ENCODE results near the gene ZNF335. TPM values are rescaled to one million over a fixed set of nuclear protein-coding genes. Genes with fewer than 3 reads are reported as not detected.

The ZNF335 gene
- total and polyA plus RNA-seq, 2 of the 13 experiments (the other 11 are each of a cell fraction or from before 2014, with no cell fraction given) = 9.7 to 13.7 TPM

- TF ChIP-seq ZNF142 (CRISPR knock-in tag; IDR thresholded peaks at IDR 0.05) (no peak), ZNF678 (CRISPR knock-in tag; IDR thresholded peaks at IDR 0.05) (0 out of 2 replicates have a peak, but pooled peaks have one; percentile 53), ARNT2 (CRISPR knock-in tag; IDR thresholded peaks at IDR 0.05; ENCODE audit: low read depth) (peak; percentile 86), ZNF12 (CRISPR knock-in tag; IDR thresholded peaks at IDR 0.05) (peak; percentile 59), ZNF572 (CRISPR knock-in tag; IDR thresholded peaks at IDR 0.05) (0 out of 2 replicates have a peak, but pooled peaks have one; percentile 20), HMGXB3 (CRISPR knock-in tag; IDR thresholded peaks at IDR 0.05; ENCODE audit: borderline replicate concordance) (peak; percentile 95), ZNF235 (CRISPR knock-in tag; IDR thresholded peaks at IDR 0.05; ENCODE audit: borderline replicate concordance) (peak; percentile 92), NR1H2 (CRISPR knock-in tag; IDR thresholded peaks at IDR 0.05; ENCODE audit: borderline replicate concordance, low read depth) (no peak), ZNF543 (CRISPR knock-in tag; IDR thresholded peaks at IDR 0.05) (peak; percentile 56; the same call in 1 of the 2 replicates), SP1 (IDR thresholded peaks at IDR 0.05) (no peak), SP1 (CRISPR knock-in tag; IDR thresholded peaks at IDR 0.05) (no peak; the same call in 1 of the 2 replicates), ZSCAN21 (CRISPR knock-in tag; IDR thresholded peaks at IDR 0.05; ENCODE audit: borderline replicate concordance) (peak; percentile 66; the same call in 1 of the 2 replicates), JARID2 (CRISPR knock-in tag; IDR thresholded peaks at IDR 0.05; ENCODE audit: insufficient replicate concordance) (peak; percentile 70), KDM3A (CRISPR knock-in tag; IDR thresholded peaks at IDR 0.05; ENCODE audit: low read depth) (peak; percentile 85; the same call in 1 of the 2 replicates), ZNF75D (CRISPR knock-in tag; IDR thresholded peaks at IDR 0.05; ENCODE audit: borderline replicate concordance) (no peak), NFE2 (CRISPR knock-in tag; IDR thresholded peaks at IDR 0.05) (no peak; the same call in 1 of the 2 replicates), RARA (CRISPR knock-in tag; IDR thresholded peaks at IDR 0.05) (peak; percentile 90), ZBTB2 (CRISPR knock-in tag; IDR thresholded peaks at IDR 0.05; ENCODE audit: low read depth) (no peak)
These were observed 25.6 kb downstream of the ZNF335 start (continued) for GRCh38 chr20:45946149-45946970.

Measured in HepG2 (cell line).